Thyroid gland (tissue), 4 donors: ENCODE data around the gene VWA5B1. TPM values are rescaled to one million over a fixed set of nuclear protein-coding genes. Genes with fewer than 3 reads are reported as not detected.

ENCODE experiments used
- DNase-seq, 2 donors: peaks; one replicate each; pipeline ENCODE4 v3.0.0-alpha.2; 2019
- H3K27ac ChIP-seq, 3 donors: fragments of 200-600 bp; sonication (generic); 1 replicate in 2 of 3; 2 replicates in 1 of 3; pipeline ENCODE4 v1.5.1; 2016 to 2019; ENCODE audit warnings: mild to moderate bottlenecking in 1 of 3, moderate library complexity in 1 of 3
- H3K27me3 ChIP-seq: fragments of 200-600 bp; sonication (generic); one replicate; pipeline ENCODE4 v1.5.1; 2019
- H3K36me3 ChIP-seq, 2 donors: fragments of 200-600 bp; sonication (generic); one replicate each; pipeline ENCODE4 v1.5.1; 2016 to 2019
- H3K4me1 ChIP-seq, 2 donors: fragments of 200-600 bp; sonication (generic); one replicate each; pipeline ENCODE4 v1.5.1; 2017 to 2019
- H3K4me3 ChIP-seq, 3 donors: fragments of 200-600 bp; sonication (generic); replicated peaks in 1 of 3; 1 replicate in 2 of 3; 2 replicates in 1 of 3; pipeline ENCODE4 v1.5.1; 2016; ENCODE audit warnings: mild to moderate bottlenecking in 1 of 3
- H3K9me3 ChIP-seq: fragments of 200-600 bp; sonication (generic); one replicate; pipeline ENCODE4 v1.5.1; 2017
- POLR2A ChIP-seq, 2 donors: fragments of 450-650 bp; IDR thresholded peaks; one replicate each; pipeline ENCODE4 v1.6.1; 2017; ENCODE audit warnings: antibody characterized with exemption in 2 of 2, mild to moderate bottlenecking in 2 of 2, moderate library complexity in 1 of 2
- WGBS, 2 donors: methylation state at CpG; one replicate each; pipeline ENCODE4 v1.1.5; 2017; 5-methylcytosine and 5-hydroxymethylcytosine counted together
- intact Hi-C: fragments of 100-400 bp; cut with DNase I; formaldehyde crosslinking; loops from one replicate; pipeline ENCODE4 v1.15.1; 2023
- total RNA-seq, 4 donors: library from RNA; depleted of rRNA; stranded (reverse); fragments of >200 nt; gene quantifications; one replicate each; pipeline ENCODE4 v1.2.3, GENCODE V29; 2016
- TF ChIP-seq, protein P1 (sequence below), 6 experiments: fragments of 200-600 bp in 3 of 6; fragments of 450-650 bp in 3 of 6; sonication (generic) in 3 of 6; IDR thresholded peaks; one replicate each; pipeline ENCODE4 v1.5.1; 2016 to 2019; ENCODE audit warnings: antibody characterized with exemption in 6 of 6, mild to moderate bottlenecking in 2 of 6, inconsistent platforms in 1 of 6, moderate library complexity in 1 of 6

Gene VWA5B1
- total RNA-seq, 4 donors from 2014 or later: 0.45 TPM; not detected in 3

GRCh38 chr1:20377516-20378270, 87.0 kb downstream of the VWA5B1 start:
- Histone ChIP-seq H3K36me3 (no peaks in the 10 kb centered on the region), H3K4me1 (peaks cover 0 to 7% of the 10 kb centered on the region in 2 donors), H3K9me3 (no peaks in the 10 kb centered on the region), H3K27me3 (no peaks in the 10 kb centered on the region), H3K4me3 (no peak overlapping the region), H3K27ac (no peak overlapping the region)
- TF ChIP-seq POLR2A (IDR thresholded peaks at IDR 0.05): no peak
- TF ChIP-seq, protein P1, sequence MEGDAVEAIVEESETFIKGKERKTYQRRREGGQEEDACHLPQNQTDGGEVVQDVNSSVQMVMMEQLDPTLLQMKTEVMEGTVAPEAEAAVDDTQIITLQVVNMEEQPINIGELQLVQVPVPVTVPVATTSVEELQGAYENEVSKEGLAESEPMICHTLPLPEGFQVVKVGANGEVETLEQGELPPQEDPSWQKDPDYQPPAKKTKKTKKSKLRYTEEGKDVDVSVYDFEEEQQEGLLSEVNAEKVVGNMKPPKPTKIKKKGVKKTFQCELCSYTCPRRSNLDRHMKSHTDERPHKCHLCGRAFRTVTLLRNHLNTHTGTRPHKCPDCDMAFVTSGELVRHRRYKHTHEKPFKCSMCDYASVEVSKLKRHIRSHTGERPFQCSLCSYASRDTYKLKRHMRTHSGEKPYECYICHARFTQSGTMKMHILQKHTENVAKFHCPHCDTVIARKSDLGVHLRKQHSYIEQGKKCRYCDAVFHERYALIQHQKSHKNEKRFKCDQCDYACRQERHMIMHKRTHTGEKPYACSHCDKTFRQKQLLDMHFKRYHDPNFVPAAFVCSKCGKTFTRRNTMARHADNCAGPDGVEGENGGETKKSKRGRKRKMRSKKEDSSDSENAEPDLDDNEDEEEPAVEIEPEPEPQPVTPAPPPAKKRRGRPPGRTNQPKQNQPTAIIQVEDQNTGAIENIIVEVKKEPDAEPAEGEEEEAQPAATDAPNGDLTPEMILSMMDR (IDR thresholded peaks at IDR 0.05): no peak
- no peak for DNase-seq
- 92% methylated on average over 11 of the region's 11 CpGs for WGBS, 2 donors
- intact Hi-C loops: loop anchor here (5.0 kb wide), 1 partner anchor 115 kb away; no protein-coding TSS in a partner anchor

DNA sequence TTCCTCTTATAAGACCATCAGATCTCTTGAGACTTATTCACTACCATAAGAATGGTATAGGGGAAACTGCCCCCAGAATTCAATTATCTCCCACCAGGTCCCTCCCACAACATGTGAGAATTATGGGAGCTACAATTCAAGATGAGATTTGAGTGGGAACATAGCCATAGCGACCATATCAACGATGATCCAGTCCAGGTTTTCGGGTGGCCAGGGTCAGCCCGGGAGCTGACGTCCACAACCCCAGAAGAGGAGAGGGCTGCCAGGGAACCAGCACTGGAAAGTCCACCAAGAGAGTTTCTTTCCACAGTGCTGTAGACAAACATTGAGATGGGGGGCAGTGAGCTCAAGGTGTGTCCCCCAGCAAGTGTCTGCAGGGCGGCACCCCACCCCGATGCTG, 88.4 kb downstream of the VWA5B1 start:
- H3K36me3 ChIP-seq: no peaks in the 10 kb centered on the region
- H3K27me3 ChIP-seq: no peaks in the 10 kb centered on the region
- no peak overlapping the region for H3K27ac ChIP-seq
- 73 to 76% methylated on average over 6 to 7 of the region's 7 CpGs for WGBS, 2 donors
- intact Hi-C loops: loop anchor here (5.0 kb wide), 1 partner anchor 113 kb away; no protein-coding TSS in a partner anchor
- peaks cover 0 to 7% of the 10 kb centered on the region in 2 donors for H3K4me1 ChIP-seq
- no peak for DNase-seq
- no peak overlapping the region for H3K4me3 ChIP-seq
- H3K9me3 ChIP-seq: no peaks in the 10 kb centered on the region
- no peak for TF ChIP-seq POLR2A (IDR thresholded peaks at IDR 0.05)
- TF ChIP-seq, protein P1 (IDR thresholded peaks at IDR 0.05): no peak

GRCh38 chr1:20380175-20380574, 89.5 kb downstream of the VWA5B1 start:
- Histone ChIP-seq H3K9me3 (no peaks in the 10 kb centered on the region), H3K27ac (no peak overlapping the region), H3K27me3 (no peaks in the 10 kb centered on the region), H3K36me3 (no peaks in the 10 kb centered on the region), H3K4me1 (peaks cover 0 to 7% of the 10 kb centered on the region in 2 donors), H3K4me3 (no peak overlapping the region)
- intact Hi-C loops: no loop called here
- TF ChIP-seq, protein P1 (IDR thresholded peaks at IDR 0.05): no peak
- no peak for TF ChIP-seq POLR2A (IDR thresholded peaks at IDR 0.05)
- no peak for DNase-seq
- 69 to 79% methylated on average over 6 of the region's 6 CpGs for WGBS, 2 donors

DNA sequence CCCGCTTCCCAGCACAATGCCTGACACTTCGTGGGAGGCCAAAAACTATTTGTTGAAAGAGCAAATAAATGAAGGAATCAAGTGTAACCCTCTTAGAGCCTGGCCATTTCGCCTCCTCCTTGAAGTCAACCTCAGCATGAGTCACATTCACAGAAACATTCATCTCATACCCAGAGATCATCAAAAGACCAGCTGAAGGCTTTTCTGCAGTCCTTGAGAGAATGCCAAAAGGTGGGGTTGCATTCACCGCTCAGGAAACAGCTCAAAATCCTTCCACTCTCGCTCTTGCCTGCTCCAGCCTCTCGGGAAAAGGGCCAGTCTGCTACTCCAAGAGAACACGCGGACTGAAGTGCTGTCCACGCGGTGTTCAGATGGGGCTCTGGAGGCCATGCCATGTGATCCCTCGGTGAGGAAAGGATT, 90.0 kb downstream of the VWA5B1 start:
- WGBS, 2 donors: 20 to 26% methylated on average over 11 of the region's 11 CpGs
- H3K27ac ChIP-seq: no peak overlapping the region
- TF ChIP-seq, protein P1 (IDR thresholded peaks at IDR 0.05): no peak
- TF ChIP-seq POLR2A (IDR thresholded peaks at IDR 0.05): no peak
- DNase-seq: peak; percentile 57 to 68
- H3K36me3 ChIP-seq: no peaks in the 10 kb centered on the region
- no peak overlapping the region for H3K4me3 ChIP-seq
- H3K27me3 ChIP-seq: no peaks in the 10 kb centered on the region
- H3K4me1 ChIP-seq: peaks cover 0 to 7% of the 10 kb centered on the region in 2 donors
- no peaks in the 10 kb centered on the region for H3K9me3 ChIP-seq
- intact Hi-C loops: no loop called here

- intact Hi-C loops: no loop called here
- Histone ChIP-seq H3K27me3 (no peaks in the 10 kb centered on the region), H3K36me3 (no peaks in the 10 kb centered on the region), H3K27ac (no peak overlapping the region), H3K4me1 (peaks cover 0 to 7% of the 10 kb centered on the region in 2 donors), H3K9me3 (no peaks in the 10 kb centered on the region), H3K4me3 (no peak overlapping the region)
- TF ChIP-seq, protein P1 (IDR thresholded peaks at IDR 0.05): no peak
- TF ChIP-seq POLR2A (IDR thresholded peaks at IDR 0.05): no peak
- no peak for DNase-seq
- whole genome bisulfite sequencing, 2 donors: 91 to 95% methylated on average over 5 of the region's 5 CpGs
Observed at GRCh38 chr1:20381045-20381641, 90.5 kb downstream of the VWA5B1 start.
